ENCODE measurements around the gene PDE6A.

Gene PDE6A

DNA sequence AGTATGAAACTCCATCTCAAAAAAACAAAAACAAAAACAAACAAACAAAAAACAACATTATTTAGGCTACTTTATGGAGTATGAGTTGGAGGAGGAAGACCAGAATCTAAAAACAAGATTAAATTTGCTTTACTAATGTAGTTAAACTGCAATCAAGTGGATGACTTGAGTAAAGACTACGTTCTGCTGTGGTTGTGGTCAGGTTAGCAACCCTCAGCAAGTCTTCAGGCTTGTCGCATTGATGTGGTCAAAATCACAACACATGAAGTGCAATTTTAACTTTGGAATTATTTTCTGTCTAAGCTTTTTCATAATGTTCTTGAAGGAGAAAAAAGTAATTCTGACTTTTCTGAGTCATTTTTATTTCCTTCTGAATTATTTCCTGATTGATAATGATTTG lies 43.1 kb downstream of the PDE6A start:
- Histone ChIP-seq H3K9me3 (ENCODE audit: control insufficient read depth, insufficient read depth, low read depth, low read length) (no peaks in the 10 kb centered on the region), H3K27ac (ENCODE audit: extremely low read depth, low read depth, low read length) (no peak overlapping the region), H3K4me3 (ENCODE audit: low read depth, low read length) (no peak overlapping the region), H3K4me1 (ENCODE audit: control insufficient read depth, insufficient read depth, low read length) (peaks cover 2% of the 10 kb centered on the region; the same call in 1 of the 2 replicates), H3K36me3 (ENCODE audit: control insufficient read depth in 2 of 2, insufficient read depth in 1 of 2, low read length in 2 of 2) (no peaks in the 10 kb centered on the region)
- CTCF ChIA-PET = interaction anchor here (1.2 to 2.0 kb wide), 3 partner anchors 35 to 265 kb away, joined by 3 to 4 read pairs (median 3); no protein-coding TSS in a partner anchor
- POLR2A ChIA-PET = no interaction called here
- no peak for TF ChIP-seq ZXDB (tag by site-specific recombination; IDR thresholded peaks at IDR 0.05)

DNA sequence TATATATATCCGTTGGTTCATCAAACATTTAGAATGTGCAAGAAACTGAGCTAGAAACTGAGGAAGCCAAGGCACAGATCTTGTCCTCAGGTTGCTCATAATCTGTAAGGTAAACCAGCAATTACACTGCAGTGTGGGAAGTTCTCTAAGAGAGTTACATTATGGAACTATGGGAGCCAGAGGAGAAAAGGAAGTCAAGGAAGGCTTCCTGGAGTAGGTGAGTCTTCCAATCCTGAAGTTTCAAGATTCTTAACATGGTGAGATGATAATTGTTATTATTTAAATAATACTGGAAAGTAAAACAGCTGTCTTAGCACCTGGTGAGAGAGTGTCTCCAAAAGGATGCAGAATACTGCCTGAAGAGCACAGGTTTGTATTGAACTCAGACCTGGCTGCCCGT lies 44.2 kb downstream of the PDE6A start:
- no peaks in the 10 kb centered on the region for H3K9me3 ChIP-seq (ENCODE audit: control insufficient read depth, insufficient read depth, low read depth, low read length)
- POLR2A ChIA-PET = no interaction called here
- CTCF ChIA-PET = interaction anchor here (1.2 kb wide), 1 partner anchor 60 kb away, joined by 3 read pairs; the partner anchor contains the start of gene SLC26A2
- H3K27ac ChIP-seq (ENCODE audit: extremely low read depth, low read depth, low read length) = no peak overlapping the region
- H3K36me3 ChIP-seq (ENCODE audit: control insufficient read depth in 2 of 2, insufficient read depth in 1 of 2, low read length in 2 of 2) = no peaks in the 10 kb centered on the region
- no peak overlapping the region for H3K4me3 ChIP-seq (ENCODE audit: low read depth, low read length)
- no peak for TF ChIP-seq ZNF548 (tag by site-specific recombination; IDR thresholded peaks at IDR 0.05)
- no peak for TF ChIP-seq ZNF677 (tag by site-specific recombination; IDR thresholded peaks at IDR 0.05)
- no peak for TF ChIP-seq ZBTB1 (tag by site-specific recombination; IDR thresholded peaks at IDR 0.05)
- TF ChIP-seq, protein P1, sequence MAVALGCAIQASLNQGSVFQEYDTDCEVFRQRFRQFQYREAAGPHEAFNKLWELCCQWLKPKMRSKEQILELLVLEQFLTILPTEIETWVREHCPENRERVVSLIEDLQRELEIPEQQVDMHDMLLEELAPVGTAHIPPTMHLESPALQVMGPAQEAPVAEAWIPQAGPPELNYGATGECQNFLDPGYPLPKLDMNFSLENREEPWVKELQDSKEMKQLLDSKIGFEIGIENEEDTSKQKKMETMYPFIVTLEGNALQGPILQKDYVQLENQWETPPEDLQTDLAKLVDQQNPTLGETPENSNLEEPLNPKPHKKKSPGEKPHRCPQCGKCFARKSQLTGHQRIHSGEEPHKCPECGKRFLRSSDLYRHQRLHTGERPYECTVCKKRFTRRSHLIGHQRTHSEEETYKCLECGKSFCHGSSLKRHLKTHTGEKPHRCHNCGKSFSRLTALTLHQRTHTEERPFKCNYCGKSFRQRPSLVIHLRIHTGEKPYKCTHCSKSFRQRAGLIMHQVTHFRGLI (tag by site-specific recombination; IDR thresholded peaks at IDR 0.05) = no peak
- TF ChIP-seq, protein P2, sequence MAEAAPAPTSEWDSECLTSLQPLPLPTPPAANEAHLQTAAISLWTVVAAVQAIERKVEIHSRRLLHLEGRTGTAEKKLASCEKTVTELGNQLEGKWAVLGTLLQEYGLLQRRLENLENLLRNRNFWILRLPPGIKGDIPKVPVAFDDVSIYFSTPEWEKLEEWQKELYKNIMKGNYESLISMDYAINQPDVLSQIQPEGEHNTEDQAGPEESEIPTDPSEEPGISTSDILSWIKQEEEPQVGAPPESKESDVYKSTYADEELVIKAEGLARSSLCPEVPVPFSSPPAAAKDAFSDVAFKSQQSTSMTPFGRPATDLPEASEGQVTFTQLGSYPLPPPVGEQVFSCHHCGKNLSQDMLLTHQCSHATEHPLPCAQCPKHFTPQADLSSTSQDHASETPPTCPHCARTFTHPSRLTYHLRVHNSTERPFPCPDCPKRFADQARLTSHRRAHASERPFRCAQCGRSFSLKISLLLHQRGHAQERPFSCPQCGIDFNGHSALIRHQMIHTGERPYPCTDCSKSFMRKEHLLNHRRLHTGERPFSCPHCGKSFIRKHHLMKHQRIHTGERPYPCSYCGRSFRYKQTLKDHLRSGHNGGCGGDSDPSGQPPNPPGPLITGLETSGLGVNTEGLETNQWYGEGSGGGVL (tag by site-specific recombination; IDR thresholded peaks at IDR 0.05) = no peak
- no peak for TF ChIP-seq KLF8 (tag by site-specific recombination; IDR thresholded peaks at IDR 0.05)
- no peak for TF ChIP-seq IKZF3 (tag by site-specific recombination; IDR thresholded peaks at IDR 0.05)
- TF ChIP-seq ZNF560 (tag by site-specific recombination; IDR thresholded peaks at IDR 0.05; ENCODE audit: borderline replicate concordance) = no peak
- TF ChIP-seq, protein P3, sequence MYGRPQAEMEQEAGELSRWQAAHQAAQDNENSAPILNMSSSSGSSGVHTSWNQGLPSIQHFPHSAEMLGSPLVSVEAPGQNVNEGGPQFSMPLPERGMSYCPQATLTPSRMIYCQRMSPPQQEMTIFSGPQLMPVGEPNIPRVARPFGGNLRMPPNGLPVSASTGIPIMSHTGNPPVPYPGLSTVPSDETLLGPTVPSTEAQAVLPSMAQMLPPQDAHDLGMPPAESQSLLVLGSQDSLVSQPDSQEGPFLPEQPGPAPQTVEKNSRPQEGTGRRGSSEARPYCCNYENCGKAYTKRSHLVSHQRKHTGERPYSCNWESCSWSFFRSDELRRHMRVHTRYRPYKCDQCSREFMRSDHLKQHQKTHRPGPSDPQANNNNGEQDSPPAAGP (tag by site-specific recombination; IDR thresholded peaks at IDR 0.05) = no peak
- TF ChIP-seq, protein P4, sequence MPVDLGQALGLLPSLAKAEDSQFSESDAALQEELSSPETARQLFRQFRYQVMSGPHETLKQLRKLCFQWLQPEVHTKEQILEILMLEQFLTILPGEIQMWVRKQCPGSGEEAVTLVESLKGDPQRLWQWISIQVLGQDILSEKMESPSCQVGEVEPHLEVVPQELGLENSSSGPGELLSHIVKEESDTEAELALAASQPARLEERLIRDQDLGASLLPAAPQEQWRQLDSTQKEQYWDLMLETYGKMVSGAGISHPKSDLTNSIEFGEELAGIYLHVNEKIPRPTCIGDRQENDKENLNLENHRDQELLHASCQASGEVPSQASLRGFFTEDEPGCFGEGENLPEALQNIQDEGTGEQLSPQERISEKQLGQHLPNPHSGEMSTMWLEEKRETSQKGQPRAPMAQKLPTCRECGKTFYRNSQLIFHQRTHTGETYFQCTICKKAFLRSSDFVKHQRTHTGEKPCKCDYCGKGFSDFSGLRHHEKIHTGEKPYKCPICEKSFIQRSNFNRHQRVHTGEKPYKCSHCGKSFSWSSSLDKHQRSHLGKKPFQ (tag by site-specific recombination; IDR thresholded peaks at IDR 0.05) = no peak
- H3K4me1 ChIP-seq (ENCODE audit: control insufficient read depth, insufficient read depth, low read length) = peaks cover 2% of the 10 kb centered on the region; the same call in 1 of the 2 replicates

DNA sequence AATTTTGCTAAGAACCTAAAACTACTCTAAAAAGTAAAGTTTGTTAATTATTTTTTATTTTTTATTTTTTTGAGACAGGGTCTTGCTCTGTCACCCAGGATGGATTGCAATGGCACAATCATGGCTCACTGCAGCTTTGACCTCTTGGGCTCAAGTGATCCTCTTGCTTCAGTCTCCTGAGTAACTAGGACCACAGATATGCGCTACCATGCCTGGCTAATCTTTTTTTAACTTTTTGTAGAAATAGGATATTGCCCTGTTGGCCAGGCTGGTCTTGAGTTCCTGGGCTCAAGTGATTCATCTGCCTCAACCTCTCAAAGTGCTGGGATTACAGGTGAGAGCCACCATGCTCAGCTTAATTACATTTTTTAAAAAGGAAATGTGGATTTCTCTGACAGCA lies 45.8 kb downstream of the PDE6A start:
- Histone ChIP-seq H3K4me1 (ENCODE audit: control insufficient read depth, insufficient read depth, low read length) (no peaks in the 10 kb centered on the region), H3K4me3 (ENCODE audit: low read depth, low read length) (no peak overlapping the region), H3K36me3 (ENCODE audit: control insufficient read depth in 2 of 2, insufficient read depth in 1 of 2, low read length in 2 of 2) (no peaks in the 10 kb centered on the region), H3K27ac (ENCODE audit: extremely low read depth, low read depth, low read length) (no peak overlapping the region), H3K9me3 (ENCODE audit: control insufficient read depth, insufficient read depth, low read depth, low read length) (no peaks in the 10 kb centered on the region)
- CTCF ChIA-PET = interaction anchor here (0.9 kb wide), 1 partner anchor 61 kb away, joined by 3 read pairs; no protein-coding TSS in a partner anchor
- POLR2A ChIA-PET = interaction anchor here (0.6 kb wide), 1 partner anchor 69 kb away, joined by 3 read pairs; no protein-coding TSS in a partner anchor
- TF ChIP-seq FEZF1 (tag by site-specific recombination; IDR thresholded peaks at IDR 0.05) (no peak), ZNF600 (tag by site-specific recombination; IDR thresholded peaks at IDR 0.05) (no peak), ZNF561 (tag by site-specific recombination; IDR thresholded peaks at IDR 0.05; ENCODE audit: borderline replicate concordance) (no peak), HOXC10 (CRISPR knock-in tag; IDR thresholded peaks at IDR 0.05) (no peak)
- TF ChIP-seq, protein P5, sequence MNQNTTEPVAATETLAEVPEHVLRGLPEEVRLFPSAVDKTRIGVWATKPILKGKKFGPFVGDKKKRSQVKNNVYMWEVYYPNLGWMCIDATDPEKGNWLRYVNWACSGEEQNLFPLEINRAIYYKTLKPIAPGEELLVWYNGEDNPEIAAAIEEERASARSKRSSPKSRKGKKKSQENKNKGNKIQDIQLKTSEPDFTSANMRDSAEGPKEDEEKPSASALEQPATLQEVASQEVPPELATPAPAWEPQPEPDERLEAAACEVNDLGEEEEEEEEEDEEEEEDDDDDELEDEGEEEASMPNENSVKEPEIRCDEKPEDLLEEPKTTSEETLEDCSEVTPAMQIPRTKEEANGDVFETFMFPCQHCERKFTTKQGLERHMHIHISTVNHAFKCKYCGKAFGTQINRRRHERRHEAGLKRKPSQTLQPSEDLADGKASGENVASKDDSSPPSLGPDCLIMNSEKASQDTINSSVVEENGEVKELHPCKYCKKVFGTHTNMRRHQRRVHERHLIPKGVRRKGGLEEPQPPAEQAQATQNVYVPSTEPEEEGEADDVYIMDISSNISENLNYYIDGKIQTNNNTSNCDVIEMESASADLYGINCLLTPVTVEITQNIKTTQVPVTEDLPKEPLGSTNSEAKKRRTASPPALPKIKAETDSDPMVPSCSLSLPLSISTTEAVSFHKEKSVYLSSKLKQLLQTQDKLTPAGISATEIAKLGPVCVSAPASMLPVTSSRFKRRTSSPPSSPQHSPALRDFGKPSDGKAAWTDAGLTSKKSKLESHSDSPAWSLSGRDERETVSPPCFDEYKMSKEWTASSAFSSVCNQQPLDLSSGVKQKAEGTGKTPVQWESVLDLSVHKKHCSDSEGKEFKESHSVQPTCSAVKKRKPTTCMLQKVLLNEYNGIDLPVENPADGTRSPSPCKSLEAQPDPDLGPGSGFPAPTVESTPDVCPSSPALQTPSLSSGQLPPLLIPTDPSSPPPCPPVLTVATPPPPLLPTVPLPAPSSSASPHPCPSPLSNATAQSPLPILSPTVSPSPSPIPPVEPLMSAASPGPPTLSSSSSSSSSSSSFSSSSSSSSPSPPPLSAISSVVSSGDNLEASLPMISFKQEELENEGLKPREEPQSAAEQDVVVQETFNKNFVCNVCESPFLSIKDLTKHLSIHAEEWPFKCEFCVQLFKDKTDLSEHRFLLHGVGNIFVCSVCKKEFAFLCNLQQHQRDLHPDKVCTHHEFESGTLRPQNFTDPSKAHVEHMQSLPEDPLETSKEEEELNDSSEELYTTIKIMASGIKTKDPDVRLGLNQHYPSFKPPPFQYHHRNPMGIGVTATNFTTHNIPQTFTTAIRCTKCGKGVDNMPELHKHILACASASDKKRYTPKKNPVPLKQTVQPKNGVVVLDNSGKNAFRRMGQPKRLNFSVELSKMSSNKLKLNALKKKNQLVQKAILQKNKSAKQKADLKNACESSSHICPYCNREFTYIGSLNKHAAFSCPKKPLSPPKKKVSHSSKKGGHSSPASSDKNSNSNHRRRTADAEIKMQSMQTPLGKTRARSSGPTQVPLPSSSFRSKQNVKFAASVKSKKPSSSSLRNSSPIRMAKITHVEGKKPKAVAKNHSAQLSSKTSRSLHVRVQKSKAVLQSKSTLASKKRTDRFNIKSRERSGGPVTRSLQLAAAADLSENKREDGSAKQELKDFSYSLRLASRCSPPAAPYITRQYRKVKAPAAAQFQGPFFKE (tag by site-specific recombination; IDR thresholded peaks at IDR 0.05; ENCODE audit: borderline replicate concordance) = no peak
- TF ChIP-seq, protein P6, sequence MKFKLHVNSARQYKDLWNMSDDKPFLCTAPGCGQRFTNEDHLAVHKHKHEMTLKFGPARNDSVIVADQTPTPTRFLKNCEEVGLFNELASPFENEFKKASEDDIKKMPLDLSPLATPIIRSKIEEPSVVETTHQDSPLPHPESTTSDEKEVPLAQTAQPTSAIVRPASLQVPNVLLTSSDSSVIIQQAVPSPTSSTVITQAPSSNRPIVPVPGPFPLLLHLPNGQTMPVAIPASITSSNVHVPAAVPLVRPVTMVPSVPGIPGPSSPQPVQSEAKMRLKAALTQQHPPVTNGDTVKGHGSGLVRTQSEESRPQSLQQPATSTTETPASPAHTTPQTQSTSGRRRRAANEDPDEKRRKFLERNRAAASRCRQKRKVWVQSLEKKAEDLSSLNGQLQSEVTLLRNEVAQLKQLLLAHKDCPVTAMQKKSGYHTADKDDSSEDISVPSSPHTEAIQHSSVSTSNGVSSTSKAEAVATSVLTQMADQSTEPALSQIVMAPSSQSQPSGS (tag by site-specific recombination; IDR thresholded peaks at IDR 0.05; ENCODE audit: low read depth) = no peak

All from HEK293 (cell line).